GM18519 (cell line): ENCODE measurements around the gene KIAA1755.
"Not testable (repeated sequence)": the region's sequence is repeated elsewhere in the genome, so short reads cannot be mapped to it uniquely, and the experiment has no call there.

ENCODE experiments used
- ATAC-seq: cut with Tn5 transposase; IDR thresholded peaks from one replicate; pipeline ENCODE4 v1.9.1; 2021; ENCODE audit warnings: mild to moderate bottlenecking, moderate library complexity; ENCODE audit not compliant: unreplicated experiment, low FRiP score

Gene KIAA1755

GRCh38 chr20:38267901-38268514 is 7.5 kb upstream of the KIAA1755 start:
- no peak for ATAC-seq

GRCh38 chr20:38267296-38267695 is 6.8 kb upstream of the KIAA1755 start:
- no peak for ATAC-seq

DNA sequence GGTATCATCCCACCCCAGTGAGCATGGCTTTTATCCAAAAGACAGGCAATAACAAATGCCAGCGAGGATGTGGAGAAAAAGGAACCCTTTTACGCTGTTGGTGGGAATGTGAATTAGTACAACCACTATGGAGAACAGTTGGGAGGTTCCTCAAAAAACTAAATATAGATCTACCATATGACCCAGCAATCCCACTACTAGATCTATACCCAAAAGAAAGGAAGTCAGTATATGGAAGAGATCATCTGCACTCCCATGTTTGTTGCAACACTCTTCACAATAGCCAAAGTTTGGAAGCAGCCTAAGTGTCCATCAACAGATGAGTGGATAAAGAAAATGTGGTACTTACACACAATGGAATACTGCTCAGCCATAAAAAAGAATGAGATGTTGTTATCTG is 5.9 kb upstream of the KIAA1755 start:
- no peak for ATAC-seq

GRCh38 chr20:38262931-38263330 is 2.4 kb upstream of the KIAA1755 start:
- ATAC-seq, result no peak

DNA sequence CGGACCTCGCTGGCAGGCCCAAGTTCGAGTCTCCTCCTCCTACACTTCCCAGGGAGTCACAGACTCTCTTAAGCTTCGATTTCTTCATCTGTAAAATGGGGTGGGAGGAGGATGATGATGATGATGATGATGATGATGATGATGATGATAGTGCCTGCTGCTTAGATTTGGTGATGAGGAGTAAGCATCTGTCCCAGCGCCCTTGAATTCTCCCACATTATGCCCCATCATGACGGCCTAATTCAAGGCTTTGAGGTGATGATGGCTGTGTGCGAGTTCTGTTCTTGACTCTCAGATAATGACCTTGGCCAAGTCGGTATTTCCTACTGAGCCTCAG is 487 bp upstream of the KIAA1755 start:
- ATAC-seq, result no peak

DNA sequence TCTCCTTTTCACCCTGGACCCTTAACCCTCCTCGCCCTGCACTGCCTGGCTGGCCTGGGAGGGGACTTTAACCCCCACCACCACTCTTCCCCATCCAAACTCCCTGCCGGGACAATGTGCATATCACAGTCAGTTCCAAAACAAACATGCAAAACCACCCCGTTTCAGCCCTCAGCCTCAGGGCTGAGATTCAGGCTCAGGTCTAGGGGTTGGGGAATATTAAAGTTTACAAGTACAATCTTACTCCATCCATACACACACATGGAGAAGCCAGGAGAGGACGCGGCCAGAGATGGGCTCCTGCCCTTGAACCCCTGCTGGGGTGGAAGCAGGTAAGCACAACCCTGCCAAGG is 534 bp downstream of the KIAA1755 start:
- no peak for ATAC-seq

- ATAC-seq, result no peak
These were observed 1.9 kb downstream of the KIAA1755 start for GRCh38 chr20:38258545-38259215.

DNA sequence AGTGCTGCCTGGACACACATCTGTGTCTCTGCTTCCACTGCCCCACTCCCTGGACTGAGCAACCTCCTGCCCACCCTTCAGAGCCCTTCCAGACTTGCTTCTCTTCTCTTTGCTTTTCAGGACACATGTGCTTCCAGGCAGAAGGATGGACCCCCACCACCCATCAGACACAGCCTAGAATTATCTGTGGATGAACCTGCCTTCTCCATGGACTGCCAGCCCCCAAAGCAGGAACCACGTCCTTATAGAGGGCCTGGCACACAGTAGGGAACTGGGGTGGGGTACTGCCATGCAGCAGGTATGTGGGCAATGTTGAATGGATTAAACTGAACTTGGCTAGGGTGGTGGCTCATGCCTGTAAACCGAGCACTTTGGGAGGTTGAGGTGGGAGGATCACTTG is 3.6 kb downstream of the KIAA1755 start:
- ATAC-seq, result no peak

DNA sequence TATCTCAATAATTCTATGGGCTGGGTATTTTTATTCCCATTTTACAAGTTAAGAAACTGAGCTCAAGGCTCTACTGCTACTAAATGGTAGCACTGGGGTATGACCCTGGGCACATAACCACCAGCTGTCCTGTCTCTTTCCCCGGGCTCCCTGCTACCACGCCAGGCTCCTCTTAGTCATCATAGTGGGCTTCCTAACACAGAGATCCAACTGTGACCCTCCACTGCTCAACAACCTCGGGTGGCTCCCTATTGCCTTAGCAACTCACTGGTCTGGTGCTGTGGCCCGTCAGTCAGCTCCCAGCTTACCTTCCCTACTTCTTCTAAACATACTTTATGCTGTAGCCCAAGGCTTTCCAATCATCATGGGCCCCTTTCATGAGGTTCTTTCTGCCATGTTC is 4.5 kb downstream of the KIAA1755 start:
- ATAC-seq, result no peak

GRCh38 chr20:38255393-38255792 is 5.1 kb downstream of the KIAA1755 start:
- ATAC-seq, result no peak

DNA sequence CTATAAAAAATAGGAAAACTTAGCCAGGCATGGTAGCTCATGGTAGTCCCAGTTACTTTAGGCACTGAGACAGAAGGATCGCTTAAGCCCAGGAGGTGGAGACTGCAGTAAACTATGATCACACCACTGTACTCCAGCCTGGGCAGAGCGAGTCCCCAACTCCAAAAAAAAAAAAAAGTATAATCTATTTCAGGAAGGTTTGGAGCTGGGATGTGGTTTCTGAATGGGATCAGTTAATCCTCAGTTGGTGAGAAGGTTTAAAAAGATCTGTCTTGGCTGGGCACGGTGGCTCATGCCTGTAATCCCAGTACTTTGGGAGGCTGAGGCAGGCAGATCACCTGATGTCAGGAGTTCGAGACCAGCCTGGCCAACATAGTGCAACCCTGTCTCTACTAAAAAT is 5.9 kb downstream of the KIAA1755 start:
- ATAC-seq, result not testable (repeated sequence)

- no peak for ATAC-seq
These were observed 7.0 kb downstream of the KIAA1755 start for GRCh38 chr20:38253571-38253970.

- ATAC-seq, result no peak
These were observed 7.9 kb downstream of the KIAA1755 start for GRCh38 chr20:38252292-38253288.

DNA sequence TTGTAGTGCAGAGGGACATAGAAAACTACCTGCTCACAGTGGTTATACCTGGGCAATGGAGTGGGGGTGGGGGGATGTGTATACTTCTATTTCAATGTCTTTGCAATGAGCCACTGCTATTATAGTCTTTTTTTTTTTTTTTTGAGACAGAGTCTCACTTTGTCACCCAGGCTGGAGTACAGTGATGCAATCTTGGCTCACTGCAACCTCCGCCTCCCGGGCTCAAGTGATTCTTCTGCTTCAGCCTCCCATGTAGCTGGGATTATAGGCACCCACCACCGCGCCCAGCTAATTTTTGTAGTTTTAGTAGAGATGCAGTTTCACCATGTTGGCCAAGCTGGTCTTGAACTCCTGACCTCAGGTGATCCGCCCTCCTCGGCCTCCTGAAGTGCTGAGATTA is 9.1 kb downstream of the KIAA1755 start:
- not testable (repeated sequence) for ATAC-seq

- no peak for ATAC-seq
These were observed 9.9 kb downstream of the KIAA1755 start for GRCh38 chr20:38250609-38251008.

DNA sequence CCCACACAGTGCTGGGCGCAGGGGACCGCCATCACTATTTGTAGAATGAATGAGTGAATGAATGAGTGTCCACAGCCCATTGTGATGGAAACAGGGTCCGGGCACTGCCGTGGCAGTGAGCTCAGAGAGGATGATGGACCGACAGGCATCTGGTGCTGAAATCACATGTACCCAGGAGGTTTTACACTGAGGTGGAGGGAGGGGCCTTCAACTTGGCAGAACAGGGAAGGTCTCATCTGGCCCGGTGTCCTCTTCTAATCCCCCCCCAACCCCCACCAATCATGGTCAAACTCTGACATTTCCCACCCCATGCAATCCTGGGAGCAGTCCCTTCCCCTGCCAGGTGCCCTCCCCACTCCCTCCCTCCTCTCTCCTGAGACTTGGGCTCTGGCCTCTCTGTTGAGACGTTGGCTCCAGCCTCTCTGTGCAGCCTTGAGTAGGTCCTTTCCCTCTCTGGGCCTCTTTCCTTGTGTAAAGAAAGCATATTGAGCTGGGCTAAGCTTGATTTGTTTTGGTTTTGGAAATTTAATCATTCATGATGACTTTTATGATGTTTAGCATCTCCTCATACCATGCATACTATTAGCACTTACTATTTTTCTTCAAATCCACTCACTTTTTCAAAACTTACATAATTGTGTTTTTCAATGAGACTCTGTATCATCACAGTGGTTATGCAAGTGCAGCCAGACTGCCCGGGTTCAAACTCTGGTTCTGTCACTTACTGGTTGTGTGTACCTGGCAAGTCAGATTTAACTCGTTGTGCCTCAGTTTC is 10.8 kb downstream of the KIAA1755 start:
- ATAC-seq, result no peak

- ATAC-seq, result no peak
These were observed 12.4 kb downstream of the KIAA1755 start for GRCh38 chr20:38248133-38248532.

- not testable (repeated sequence) for ATAC-seq
These were observed 12.8 kb downstream of the KIAA1755 start for GRCh38 chr20:38247725-38248124.

- ATAC-seq, result no peak
These were observed 13.4 kb downstream of the KIAA1755 start for GRCh38 chr20:38247166-38247509.

DNA sequence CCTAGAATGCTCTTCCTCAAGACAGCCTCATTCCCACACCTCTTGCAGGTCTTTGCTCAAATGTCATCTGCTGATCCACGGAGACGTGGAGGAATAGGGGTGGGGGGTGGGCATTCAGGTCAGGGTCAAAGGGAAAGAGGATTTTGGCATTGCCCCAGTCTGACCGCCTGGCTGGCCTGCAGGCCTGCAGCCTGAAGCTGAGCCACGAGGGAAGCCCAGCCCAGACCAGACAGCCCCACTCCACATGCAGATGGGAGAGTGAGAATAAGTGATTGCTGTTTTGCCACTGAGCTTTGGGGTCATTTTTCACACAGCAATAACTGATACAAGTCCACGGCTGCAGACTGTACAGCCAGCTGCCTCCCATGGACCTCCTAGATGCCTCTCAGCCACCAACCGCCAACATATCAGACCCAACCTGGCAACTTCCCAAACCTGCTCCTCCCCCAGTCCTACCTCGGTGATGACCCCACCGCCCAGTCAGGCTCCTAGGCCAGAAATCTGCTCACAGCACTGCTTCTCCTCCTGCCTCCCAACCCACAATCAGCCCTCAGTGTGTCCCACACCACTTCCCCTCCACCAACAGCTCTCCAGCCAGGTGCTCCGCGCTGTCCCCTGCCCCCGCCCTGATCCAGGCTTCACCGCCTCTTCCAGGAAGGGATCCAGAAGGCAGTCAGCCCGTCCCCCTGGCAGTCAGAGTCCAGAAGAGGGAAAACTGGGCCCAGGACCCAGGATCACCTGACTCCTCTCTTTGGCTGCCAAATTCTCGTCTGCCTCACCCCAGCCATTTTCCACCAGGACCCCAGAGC is 14.0 kb downstream of the KIAA1755 start:
- no peak for ATAC-seq
